ENCODE data around the gene HFE. TPM values are rescaled to one million over a fixed set of nuclear protein-coding genes. Genes with fewer than 3 reads are reported as not detected.

Gene HFE
- polyA plus RNA-seq, 2 of the 4 experiments (the other 2 are of a cell fraction): 19.9 to 31.7 TPM

DNA sequence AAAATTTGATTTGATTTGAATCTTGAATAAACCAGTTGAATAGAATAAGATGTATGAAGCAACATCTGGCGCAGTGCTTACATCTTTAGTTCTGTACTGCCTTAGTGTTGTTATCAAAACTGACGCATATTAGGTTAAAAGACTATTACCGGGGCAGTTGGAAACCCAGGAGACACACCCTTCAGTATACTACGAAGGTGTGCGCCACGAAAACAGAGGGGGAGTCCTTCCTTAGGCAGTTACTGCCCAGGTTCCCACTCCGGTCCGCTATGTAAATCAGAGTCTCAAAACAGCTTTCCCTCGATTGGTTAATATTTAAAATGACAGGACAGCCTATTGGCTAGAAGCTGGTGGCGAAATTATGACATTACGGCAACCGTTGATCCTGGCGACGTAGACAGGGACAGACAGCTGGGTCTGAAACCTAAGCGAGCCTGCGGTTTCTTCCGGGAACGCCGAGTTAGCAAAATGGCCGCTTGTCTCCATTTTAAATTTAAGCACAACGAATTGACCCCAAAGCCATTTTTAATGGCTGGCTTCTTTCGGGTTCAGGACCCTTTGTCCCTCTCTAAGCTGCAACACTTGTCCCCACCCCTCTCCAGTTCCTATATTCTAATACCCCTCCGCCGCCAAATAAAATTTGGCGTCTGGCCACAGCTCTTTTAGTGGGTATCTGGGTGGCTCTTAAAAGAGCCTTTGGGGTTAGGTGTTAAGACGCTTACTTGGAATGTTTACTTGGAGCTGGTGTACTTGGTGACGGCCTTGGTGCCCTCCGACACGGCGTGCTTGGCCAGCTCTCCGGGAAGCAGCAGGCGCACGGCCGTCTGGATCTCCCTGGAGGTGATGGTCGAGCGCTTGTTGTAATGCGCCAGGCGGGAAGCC, 35.8 kb downstream of the HFE start (continued):
- TF ChIP-seq, protein P1, sequence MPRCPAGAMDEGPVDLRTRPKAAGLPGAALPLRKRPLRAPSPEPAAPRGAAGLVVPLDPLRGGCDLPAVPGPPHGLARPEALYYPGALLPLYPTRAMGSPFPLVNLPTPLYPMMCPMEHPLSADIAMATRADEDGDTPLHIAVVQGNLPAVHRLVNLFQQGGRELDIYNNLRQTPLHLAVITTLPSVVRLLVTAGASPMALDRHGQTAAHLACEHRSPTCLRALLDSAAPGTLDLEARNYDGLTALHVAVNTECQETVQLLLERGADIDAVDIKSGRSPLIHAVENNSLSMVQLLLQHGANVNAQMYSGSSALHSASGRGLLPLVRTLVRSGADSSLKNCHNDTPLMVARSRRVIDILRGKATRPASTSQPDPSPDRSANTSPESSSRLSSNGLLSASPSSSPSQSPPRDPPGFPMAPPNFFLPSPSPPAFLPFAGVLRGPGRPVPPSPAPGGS (IDR thresholded peaks at IDR 0.05): no peak
- peak; percentile 99 for TF ChIP-seq TFCP2L1 (CRISPR knock-in tag; IDR thresholded peaks at IDR 0.05)
- TF ChIP-seq HEYL (CRISPR knock-in tag; IDR thresholded peaks at IDR 0.05): no peak
- TF ChIP-seq, protein P2, sequence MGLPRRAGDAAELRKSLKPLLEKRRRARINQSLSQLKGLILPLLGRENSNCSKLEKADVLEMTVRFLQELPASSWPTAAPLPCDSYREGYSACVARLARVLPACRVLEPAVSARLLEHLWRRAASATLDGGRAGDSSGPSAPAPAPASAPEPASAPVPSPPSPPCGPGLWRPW (IDR thresholded peaks at IDR 0.05): no peak
- TF ChIP-seq RCOR1 (IDR thresholded peaks at IDR 0.05; ENCODE audit: low read depth, low read length): no peak

DNA sequence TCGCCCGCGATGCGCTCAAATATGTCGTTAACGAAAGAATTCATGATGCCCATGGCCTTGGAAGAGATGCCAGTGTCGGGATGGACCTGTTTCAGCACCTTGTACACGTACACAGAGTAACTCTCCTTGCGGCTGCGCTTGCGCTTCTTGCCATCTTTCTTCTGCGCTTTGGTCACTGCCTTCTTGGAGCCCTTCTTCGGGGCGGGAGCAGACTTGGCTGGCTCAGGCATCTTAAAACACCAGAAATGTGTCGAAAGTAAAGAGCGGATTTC, 36.4 kb downstream of the HFE start:
- H3K27ac ChIP-seq: peak overlapping the region; percentile 88 to 98
- CTCF ChIA-PET: interaction anchor here (1.0 to 4.2 kb wide), 4 partner anchors 20 to 97 kb away, joined by 3 to 24 read pairs (median 12); a partner anchor contains a TSS
- FAIRE-seq: no peak
- DNase-seq (ENCODE audit: low read depth in 1 of 2, low spot score in 1 of 2): no peak
- peak overlapping the region; percentile 93 for H3K4me3 ChIP-seq
- WGBS (ENCODE audit: missing lambda C conversion rate): 0% methylated on average over 12 of the region's 16 CpGs
- TF ChIP-seq, protein P3, sequence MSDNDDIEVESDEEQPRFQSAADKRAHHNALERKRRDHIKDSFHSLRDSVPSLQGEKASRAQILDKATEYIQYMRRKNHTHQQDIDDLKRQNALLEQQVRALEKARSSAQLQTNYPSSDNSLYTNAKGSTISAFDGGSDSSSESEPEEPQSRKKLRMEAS (IDR thresholded peaks at IDR 0.05): no peak
- TF ChIP-seq BHLHE40 (IDR thresholded peaks at IDR 0.05; ENCODE audit: low read depth, low read length): no peak
- TF ChIP-seq POLR2A (IDR thresholded peaks at IDR 0.05; ENCODE audit: low read length): peak; percentile 91
- TF ChIP-seq ZC3H11A (IDR thresholded peaks at IDR 0.05): no peak
- TF ChIP-seq, protein P1 (IDR thresholded peaks at IDR 0.05): peak; percentile 86; the same call in 2 of the 3 replicates
- TF ChIP-seq JUN (IDR thresholded peaks at IDR 0.05): peak in 1 of 2 experiments; percentile 77; a peak in 2 of 5 replicates
- TF ChIP-seq, protein P4, sequence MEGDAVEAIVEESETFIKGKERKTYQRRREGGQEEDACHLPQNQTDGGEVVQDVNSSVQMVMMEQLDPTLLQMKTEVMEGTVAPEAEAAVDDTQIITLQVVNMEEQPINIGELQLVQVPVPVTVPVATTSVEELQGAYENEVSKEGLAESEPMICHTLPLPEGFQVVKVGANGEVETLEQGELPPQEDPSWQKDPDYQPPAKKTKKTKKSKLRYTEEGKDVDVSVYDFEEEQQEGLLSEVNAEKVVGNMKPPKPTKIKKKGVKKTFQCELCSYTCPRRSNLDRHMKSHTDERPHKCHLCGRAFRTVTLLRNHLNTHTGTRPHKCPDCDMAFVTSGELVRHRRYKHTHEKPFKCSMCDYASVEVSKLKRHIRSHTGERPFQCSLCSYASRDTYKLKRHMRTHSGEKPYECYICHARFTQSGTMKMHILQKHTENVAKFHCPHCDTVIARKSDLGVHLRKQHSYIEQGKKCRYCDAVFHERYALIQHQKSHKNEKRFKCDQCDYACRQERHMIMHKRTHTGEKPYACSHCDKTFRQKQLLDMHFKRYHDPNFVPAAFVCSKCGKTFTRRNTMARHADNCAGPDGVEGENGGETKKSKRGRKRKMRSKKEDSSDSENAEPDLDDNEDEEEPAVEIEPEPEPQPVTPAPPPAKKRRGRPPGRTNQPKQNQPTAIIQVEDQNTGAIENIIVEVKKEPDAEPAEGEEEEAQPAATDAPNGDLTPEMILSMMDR (IDR thresholded peaks at IDR 0.05): no peak
- no peak for TF ChIP-seq ESRRA (IDR thresholded peaks at IDR 0.05; ENCODE audit: borderline replicate concordance, low read length)
- TF ChIP-seq KDM5A (IDR thresholded peaks at IDR 0.05): no peak
- H3K9me3 ChIP-seq: no peaks in the 10 kb centered on the region
- POLR2A ChIA-PET: interaction anchor here (0.7 to 6.3 kb wide), 40 partner anchors 10 to 1769 kb away, joined by 3 to 350 read pairs (median 6); a partner anchor contains a TSS
- peaks cover 46% of the 10 kb centered on the region for H3K4me1 ChIP-seq
- peak overlapping the region; percentile 85 for H3K4me2 ChIP-seq
- ATAC-seq: no peak

DNA sequence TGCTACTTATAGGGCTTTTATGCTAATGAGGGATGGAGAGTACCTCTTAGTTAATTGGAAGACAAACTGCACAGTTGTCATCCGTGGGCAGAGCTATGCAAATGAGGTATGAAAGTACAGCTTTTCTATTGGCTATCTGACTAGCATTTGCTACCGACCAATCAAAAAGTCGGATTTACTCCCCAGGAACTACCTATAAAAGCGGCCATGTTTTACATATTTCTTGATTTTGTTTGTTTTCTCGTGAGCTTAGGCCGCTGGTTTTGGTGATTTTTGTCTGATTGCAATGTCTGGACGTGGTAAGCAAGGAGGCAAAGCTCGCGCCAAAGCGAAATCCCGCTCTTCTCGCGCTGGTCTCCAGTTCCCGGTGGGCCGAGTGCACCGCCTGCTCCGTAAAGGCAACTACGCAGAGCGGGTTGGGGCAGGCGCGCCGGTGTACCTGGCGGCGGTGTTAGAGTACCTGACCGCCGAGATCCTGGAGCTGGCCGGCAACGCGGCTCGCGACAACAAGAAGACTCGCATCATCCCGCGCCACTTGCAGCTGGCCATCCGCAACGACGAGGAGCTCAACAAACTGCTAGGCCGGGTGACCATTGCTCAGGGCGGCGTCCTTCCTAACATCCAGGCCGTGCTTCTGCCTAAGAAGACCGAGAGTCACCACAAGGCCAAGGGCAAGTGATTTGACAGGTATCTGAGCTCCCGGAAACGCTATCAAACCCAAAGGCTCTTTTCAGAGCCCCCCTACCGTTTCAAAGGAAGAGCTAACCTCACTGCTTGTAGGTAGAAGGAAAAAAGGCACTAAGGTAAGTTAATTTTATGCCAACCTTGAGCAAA, 36.9 kb downstream of the HFE start:
- 4% methylated on average over 24 of the region's 45 CpGs for WGBS (ENCODE audit: missing lambda C conversion rate)
- ATAC-seq (peak; percentile 75 to 84), FAIRE-seq (no peak)
- no peak for TF ChIP-seq ZNF302 (CRISPR knock-in tag; IDR thresholded peaks at IDR 0.05)
- TF ChIP-seq POLR2AphosphoS2 (conservative IDR thresholded peaks at IDR 0.05; ENCODE audit: low read length): no peak
- no peak for TF ChIP-seq RARB (CRISPR knock-in tag; IDR thresholded peaks at IDR 0.05)
- TF ChIP-seq CHD4 (IDR thresholded peaks at IDR 0.05; ENCODE audit: borderline replicate concordance): no peak
- TF ChIP-seq JUN (IDR thresholded peaks at IDR 0.05): peak; percentile 95 to 97
- TF ChIP-seq PHF8 (IDR thresholded peaks at IDR 0.05; ENCODE audit: borderline replicate concordance, low read depth): peak; percentile 62; the same call in 1 of the 2 replicates
- TF ChIP-seq EHF (CRISPR knock-in tag; IDR thresholded peaks at IDR 0.05): no peak
- TF ChIP-seq, protein P3 (IDR thresholded peaks at IDR 0.05): peak; percentile 59; the same call in 1 of the 2 replicates
- TF ChIP-seq, protein P1 (IDR thresholded peaks at IDR 0.05): 0 out of 3 replicates have a peak, but pooled peaks have one; percentile 27
- TF ChIP-seq GATA3 (IDR thresholded peaks at IDR 0.05; ENCODE audit: borderline replicate concordance): peak; percentile 43; the same call in 1 of the 2 replicates
- TF ChIP-seq CHD2 (IDR thresholded peaks at IDR 0.05; ENCODE audit: low read length, partially characterized antibody): peak; percentile 29
- no peak for TF ChIP-seq NFE2L2 (conservative IDR thresholded peaks at IDR 0.05; ENCODE audit: low read length)
- TF ChIP-seq, protein P5, sequence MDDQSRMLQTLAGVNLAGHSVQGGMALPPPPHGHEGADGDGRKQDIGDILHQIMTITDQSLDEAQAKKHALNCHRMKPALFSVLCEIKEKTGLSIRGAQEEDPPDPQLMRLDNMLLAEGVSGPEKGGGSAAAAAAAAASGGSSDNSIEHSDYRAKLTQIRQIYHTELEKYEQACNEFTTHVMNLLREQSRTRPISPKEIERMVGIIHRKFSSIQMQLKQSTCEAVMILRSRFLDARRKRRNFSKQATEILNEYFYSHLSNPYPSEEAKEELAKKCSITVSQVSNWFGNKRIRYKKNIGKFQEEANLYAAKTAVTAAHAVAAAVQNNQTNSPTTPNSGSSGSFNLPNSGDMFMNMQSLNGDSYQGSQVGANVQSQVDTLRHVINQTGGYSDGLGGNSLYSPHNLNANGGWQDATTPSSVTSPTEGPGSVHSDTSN (IDR thresholded peaks at IDR 0.05): no peak
- peak; percentile 76 for TF ChIP-seq POLR2A (IDR thresholded peaks at IDR 0.05; ENCODE audit: low read length)

More for the DNA sequence above, 36.9 kb downstream of the HFE start:
- DNase-seq (ENCODE audit: low read depth in 1 of 2, low spot score in 1 of 2): peak; percentile 92 to 98
- Histone ChIP-seq H3K9me3 (no peaks in the 10 kb centered on the region), H3K4me2 (peak overlapping the region; percentile 85), H3K4me3 (peak overlapping the region; percentile 93), H3K4me1 (peaks cover 47% of the 10 kb centered on the region), H3K27ac (peak overlapping the region; percentile 88 to 98)
- ChIA-PET CTCF (interaction anchor here (1.0 to 4.2 kb wide), 5 partner anchors 18 to 97 kb away, joined by 3 to 24 read pairs (median 9); a partner anchor contains a TSS), POLR2A (interaction anchor here (0.5 to 6.3 kb wide), 45 partner anchors 9 to 1769 kb away, joined by 3 to 350 read pairs (median 5); a partner anchor contains a TSS)

Measured in A549 (cell line).